ENCODE measurements around the gene FRMD4B. TPM values are rescaled to one million over a fixed set of nuclear protein-coding genes. Genes with fewer than 3 reads are reported as not detected.

FRMD4B gene
- total RNA-seq: not detected in 2 replicates

- DNase-seq (no peak), ATAC-seq (ENCODE audit: low read depth) (no peak)
- ChIA-PET POLR2A (no interaction called here), CTCF (interaction anchor here (1.0 kb wide), 1 partner anchor 14 kb away, joined by 3 read pairs; no protein-coding TSS in a partner anchor)
- Mint-ChIP-seq H3K27me3 (peaks cover 26% of the 10 kb centered on the region), H3K4me3 (peak within 1 kb of the TSS; percentile 48), H3K4me1 (peaks cover 9% of the 10 kb centered on the region), H3K36me3 (ENCODE audit: low read depth) (no peaks in the 10 kb centered on the region), H3K27ac (no peak within 1 kb of the TSS), H3K9me3 (no peaks in the 10 kb centered on the region)
- intact Hi-C loops (cut with micrococcal nuclease): loop anchor here (5.0 kb wide), 1 partner anchor 414 kb away; no protein-coding TSS in a partner anchor
- TF ChIP-seq CTCF (IDR thresholded peaks at IDR 0.05): no peak
These were observed at the start of gene FRMD4B for GRCh38 chr3:69385723-69386555. Gene FRMD4B (minus strand): TSS chr3:69386088. CDS start chr3:69385989, 99 bp downstream.

GRCh38 chr3:69433969-69434325, 48.1 kb upstream of the FRMD4B start:
- intact Hi-C loops (cut with micrococcal nuclease): no loop called here
- Mint-ChIP-seq H3K27me3 (no peaks in the 10 kb centered on the region), H3K4me1 (no peaks in the 10 kb centered on the region), H3K27ac (no peak overlapping the region), H3K4me3 (no peak overlapping the region), H3K36me3 (ENCODE audit: low read depth) (no peaks in the 10 kb centered on the region), H3K9me3 (no peaks in the 10 kb centered on the region)
- DNase-seq: no peak
- POLR2A ChIA-PET: no interaction called here
- CTCF ChIA-PET: no interaction called here
- ATAC-seq (ENCODE audit: low read depth): no peak
- no peak for TF ChIP-seq CTCF (IDR thresholded peaks at IDR 0.05)

- Mint-ChIP-seq H3K27me3 (no peaks in the 10 kb centered on the region), H3K36me3 (ENCODE audit: low read depth) (no peaks in the 10 kb centered on the region), H3K27ac (no peak overlapping the region), H3K9me3 (no peaks in the 10 kb centered on the region), H3K4me3 (no peak overlapping the region), H3K4me1 (no peaks in the 10 kb centered on the region)
- ChIA-PET POLR2A (no interaction called here), CTCF (no interaction called here)
- no peak for DNase-seq
- no peak for ATAC-seq (ENCODE audit: low read depth)
- no peak for TF ChIP-seq CTCF (IDR thresholded peaks at IDR 0.05)
- intact Hi-C loops (cut with micrococcal nuclease): no loop called here
These were observed 47.5 kb upstream of the FRMD4B start for GRCh38 chr3:69433121-69433968.

- no peak for ATAC-seq (ENCODE audit: low read depth)
These were observed 42.9 kb upstream of the FRMD4B start for GRCh38 chr3:69428657-69429255.

More at GRCh38 chr3:69428657-69429255, 42.9 kb upstream of the FRMD4B start:
- no peak for DNase-seq
- Mint-ChIP-seq H3K4me3 (no peak overlapping the region), H3K36me3 (ENCODE audit: low read depth) (no peaks in the 10 kb centered on the region), H3K9me3 (no peaks in the 10 kb centered on the region), H3K27me3 (no peaks in the 10 kb centered on the region), H3K27ac (no peak overlapping the region), H3K4me1 (no peaks in the 10 kb centered on the region)
- TF ChIP-seq CTCF (IDR thresholded peaks at IDR 0.05): no peak
- POLR2A ChIA-PET: no interaction called here
- CTCF ChIA-PET: no interaction called here
- intact Hi-C loops (cut with micrococcal nuclease): loop anchor here (5.0 kb wide), 1 partner anchor 266 kb away; no protein-coding TSS in a partner anchor

All from activated B cell treated with CpG ODN at 0.5 μM for 24 hours (primary cell).